Measurements from ENCODE around the gene RDM1. TPM values are rescaled to one million over a fixed set of nuclear protein-coding genes. Genes with fewer than 3 reads are reported as not detected.

Gene RDM1
- total RNA-seq, 2 experiments from 2014 or later, result 4.1 to 11.0 TPM

- Histone ChIP-seq H3K36me3 (ENCODE audit: insufficient read depth, low read length) (no peaks in the 10 kb centered on the region), H4K20me1 (ENCODE audit: insufficient read depth, low read length) (no peaks in the 10 kb centered on the region), H3K4me1 (ENCODE audit: insufficient read depth, low read length, poor library complexity, severe bottlenecking) (no peaks in the 10 kb centered on the region), H3K27ac (ENCODE audit: low read depth, low read length, poor library complexity, severe bottlenecking) (no peak overlapping the region), H2AFZ (ENCODE audit: low read length) (no peak overlapping the region), H3K79me2 (ENCODE audit: insufficient read depth, low read depth, low read length) (no peaks in the 10 kb centered on the region), H3K4me3 (ENCODE audit: low read depth, low read length, poor library complexity, severe bottlenecking) (no peak overlapping the region), H3K4me2 (ENCODE audit: low read length) (no peak overlapping the region), H3K9me3 (ENCODE audit: low read length) (no peaks in the 10 kb centered on the region), H3K9me2 (ENCODE audit: insufficient read depth, low read length) (no peaks in the 10 kb centered on the region)
- ChIA-PET CTCF (ENCODE audit: unreplicated experiment) (no interaction called here), POLR2A (interaction anchor here (1.0 kb wide), 1 partner anchor 60 kb away, joined by 3 read pairs; no protein-coding TSS in a partner anchor)
- DNase-seq (ENCODE audit: low spot score), result no peak
- no TSS peak for BruUV-seq (replicated peaks)
- intact Hi-C loops (cut with micrococcal nuclease; ENCODE audit: unreplicated experiment), result no loop called here
- TF ChIP-seq CTCF (conservative IDR thresholded peaks at IDR 0.05; ENCODE audit: low read length), result no peak
- TF ChIP-seq EZH2phosphoT487 (IDR thresholded peaks at IDR 0.05; ENCODE audit: borderline replicate concordance, low read depth, low read length), result no peak
Measured at GRCh38 chr17:35903451-35903850, 27.1 kb downstream of the RDM1 start.

DNA sequence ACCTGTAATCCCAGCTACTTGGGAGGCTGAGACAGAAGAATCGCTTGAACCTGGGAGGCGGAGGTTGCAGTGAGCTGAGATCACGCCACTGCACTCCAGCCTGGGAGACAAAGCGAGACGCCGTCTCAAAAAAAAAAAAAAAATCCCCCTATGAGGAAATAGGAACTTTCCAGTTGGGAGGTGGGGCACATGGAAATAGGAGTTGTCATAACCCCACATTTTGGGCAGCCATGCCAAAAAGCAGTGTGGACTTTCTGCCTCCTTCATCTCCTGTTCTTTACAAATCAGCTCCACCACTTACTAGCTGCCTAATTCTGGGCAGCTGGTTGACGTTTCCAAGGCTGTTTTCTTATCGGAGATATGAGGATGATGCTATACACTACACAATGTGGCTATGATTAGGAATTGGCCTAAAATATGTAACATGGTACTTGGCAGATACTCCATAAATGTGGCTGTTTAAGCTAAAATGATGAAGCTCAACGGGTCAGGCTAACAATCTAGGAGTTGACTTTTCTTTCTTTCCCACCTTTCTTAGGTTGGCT lies 28.9 kb downstream of the RDM1 start:
- no peaks in the 10 kb centered on the region for H3K36me3 ChIP-seq (ENCODE audit: insufficient read depth, low read length)
- intact Hi-C loops (cut with micrococcal nuclease; ENCODE audit: unreplicated experiment), result no loop called here
- no peak for TF ChIP-seq CTCF (conservative IDR thresholded peaks at IDR 0.05; ENCODE audit: low read length)
- no peak for TF ChIP-seq EZH2phosphoT487 (IDR thresholded peaks at IDR 0.05; ENCODE audit: borderline replicate concordance, low read depth, low read length)
- H3K79me2 ChIP-seq (ENCODE audit: insufficient read depth, low read depth, low read length), result no peaks in the 10 kb centered on the region
- no peak overlapping the region for H2AFZ ChIP-seq (ENCODE audit: low read length)
- H4K20me1 ChIP-seq (ENCODE audit: insufficient read depth, low read length), result no peaks in the 10 kb centered on the region
- H3K27ac ChIP-seq (ENCODE audit: low read depth, low read length, poor library complexity, severe bottlenecking), result no peak overlapping the region
- DNase-seq (ENCODE audit: low spot score), result no peak
- no peaks in the 10 kb centered on the region for H3K9me3 ChIP-seq (ENCODE audit: low read length)
- no TSS peak for BruUV-seq (replicated peaks)
- no peaks in the 10 kb centered on the region for H3K9me2 ChIP-seq (ENCODE audit: insufficient read depth, low read length)
- no peak overlapping the region for H3K4me3 ChIP-seq (ENCODE audit: low read depth, low read length, poor library complexity, severe bottlenecking)
- CTCF ChIA-PET (ENCODE audit: unreplicated experiment), result no interaction called here
- H3K4me2 ChIP-seq (ENCODE audit: low read length), result no peak overlapping the region
- POLR2A ChIA-PET, result interaction anchor here (0.7 kb wide), 2 partner anchors 19 to 1475 kb away, joined by 3 to 4 read pairs; no protein-coding TSS in a partner anchor
- no peaks in the 10 kb centered on the region for H3K4me1 ChIP-seq (ENCODE audit: insufficient read depth, low read length, poor library complexity, severe bottlenecking)

DNA sequence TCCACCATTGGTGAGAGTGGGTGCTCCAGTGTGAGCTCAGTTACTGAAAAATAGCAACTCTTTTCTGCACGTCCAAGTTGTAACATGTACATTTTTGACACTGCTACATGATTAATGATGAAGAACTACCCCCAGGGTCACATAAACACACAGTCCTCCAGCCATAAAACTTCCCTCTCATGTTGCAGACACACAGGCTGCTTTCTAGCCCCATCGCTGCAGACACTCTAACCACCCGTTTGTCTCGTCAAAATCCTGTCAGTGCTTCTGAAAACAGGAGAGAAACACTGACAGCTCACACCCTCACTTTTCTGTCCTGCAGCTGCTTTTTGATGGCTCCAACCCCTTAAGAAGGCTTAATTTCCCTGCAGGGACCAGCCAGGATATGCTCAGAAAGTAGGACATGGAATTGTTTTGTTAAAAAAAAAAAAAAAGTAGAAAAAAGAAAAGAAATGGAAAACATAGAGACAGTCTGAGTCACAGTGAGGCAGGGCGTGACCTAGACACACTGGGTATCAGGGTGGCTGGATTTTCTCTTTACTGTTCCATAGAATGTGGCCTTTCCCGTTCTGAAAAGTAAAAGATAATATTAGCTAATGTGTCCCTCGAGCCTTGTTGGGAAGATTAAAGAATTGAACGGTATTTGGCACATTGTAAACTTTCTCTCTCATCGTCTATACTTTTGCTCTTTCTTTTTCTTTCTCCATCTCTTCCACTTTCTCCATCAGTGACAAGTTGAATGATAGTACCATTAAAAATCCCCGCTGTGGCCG lies 29.7 kb downstream of the RDM1 start:
- Histone ChIP-seq H3K27ac (ENCODE audit: low read depth, low read length, poor library complexity, severe bottlenecking) (no peak overlapping the region), H3K4me2 (ENCODE audit: low read length) (no peak overlapping the region), H3K9me3 (ENCODE audit: low read length) (no peaks in the 10 kb centered on the region), H2AFZ (ENCODE audit: low read length) (no peak overlapping the region), H3K36me3 (ENCODE audit: insufficient read depth, low read length) (no peaks in the 10 kb centered on the region), H3K4me1 (ENCODE audit: insufficient read depth, low read length, poor library complexity, severe bottlenecking) (no peaks in the 10 kb centered on the region), H3K4me3 (ENCODE audit: low read depth, low read length, poor library complexity, severe bottlenecking) (no peak overlapping the region), H3K79me2 (ENCODE audit: insufficient read depth, low read depth, low read length) (no peaks in the 10 kb centered on the region), H4K20me1 (ENCODE audit: insufficient read depth, low read length) (no peaks in the 10 kb centered on the region), H3K9me2 (ENCODE audit: insufficient read depth, low read length) (no peaks in the 10 kb centered on the region)
- intact Hi-C loops (cut with micrococcal nuclease; ENCODE audit: unreplicated experiment), result no loop called here
- POLR2A ChIA-PET, result interaction anchor here (0.7 kb wide), 2 partner anchors 18 to 1474 kb away, joined by 3 to 4 read pairs; no protein-coding TSS in a partner anchor
- CTCF ChIA-PET (ENCODE audit: unreplicated experiment), result no interaction called here
- DNase-seq (ENCODE audit: low spot score), result no peak
- BruUV-seq (replicated peaks), result no TSS peak
- no peak for TF ChIP-seq CTCF (conservative IDR thresholded peaks at IDR 0.05; ENCODE audit: low read length)
- no peak for TF ChIP-seq EZH2phosphoT487 (IDR thresholded peaks at IDR 0.05; ENCODE audit: borderline replicate concordance, low read depth, low read length)
